Stomach (tissue), 4 donors: ENCODE measurements around the gene GLIS2.

Experiments used
- EP300 ChIP-seq: sonication (generic); formaldehyde crosslinking; IDR thresholded peaks from one replicate; pipeline ENCODE4 v1.6.1; 2017; ENCODE audit warnings: antibody characterized with exemption
- POLR2AphosphoS5 ChIP-seq, 3 donors: sonication (generic); formaldehyde crosslinking; IDR thresholded peaks; one replicate each; pipeline ENCODE4 v1.6.1; 2016; ENCODE audit warnings: antibody characterized with exemption in 3 of 3
- TF ChIP-seq, protein P1 (sequence below), 7 experiments: fragments of 450-650 bp in 4 of 7; fragments of 200-600 bp in 3 of 7; sonication (generic) in 3 of 7; IDR thresholded peaks; one replicate each; pipeline ENCODE4 v1.5.1; 2016 to 2019; ENCODE audit warnings: antibody characterized with exemption in 7 of 7, control low read depth in 2 of 7, mild to moderate bottlenecking in 1 of 7

DNA sequence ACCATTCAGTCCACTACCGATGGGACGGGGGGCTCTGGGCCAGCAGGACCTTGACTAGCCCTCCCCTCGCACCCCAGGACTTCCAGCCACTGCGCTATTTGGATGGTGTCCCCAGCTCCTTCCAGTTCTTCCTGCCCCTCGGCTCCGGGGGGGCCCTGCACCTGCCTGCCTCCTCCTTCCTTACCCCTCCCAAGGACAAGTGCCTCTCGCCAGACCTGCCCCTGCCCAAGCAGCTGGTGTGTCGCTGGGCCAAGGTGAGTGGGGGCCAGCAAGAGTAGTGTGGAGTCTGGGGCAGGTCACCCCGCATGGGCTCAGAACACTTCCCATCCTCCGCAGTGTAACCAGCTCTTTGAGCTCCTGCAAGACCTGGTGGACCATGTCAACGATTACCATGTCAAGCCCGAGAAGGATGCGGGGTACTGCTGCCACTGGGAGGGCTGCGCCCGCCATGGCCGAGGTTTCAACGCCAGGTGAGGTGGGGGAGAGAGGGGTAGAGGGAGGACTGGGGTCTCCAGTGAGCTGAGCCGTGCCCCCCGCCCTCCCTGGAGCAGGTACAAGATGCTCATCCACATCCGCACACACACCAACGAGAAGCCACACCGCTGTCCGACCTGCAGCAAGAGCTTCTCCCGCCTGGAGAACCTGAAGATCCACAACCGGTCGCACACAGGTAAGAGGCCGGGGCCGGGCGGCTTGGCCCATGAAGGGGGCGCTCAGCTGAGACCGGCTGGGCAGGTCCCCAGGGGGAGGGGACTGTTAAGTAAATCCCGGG, 19.0 kb downstream of the GLIS2 start:
- TF ChIP-seq POLR2AphosphoS5 (IDR thresholded peaks at IDR 0.05) (no peak), EP300 (no peak)
- TF ChIP-seq, protein P1, sequence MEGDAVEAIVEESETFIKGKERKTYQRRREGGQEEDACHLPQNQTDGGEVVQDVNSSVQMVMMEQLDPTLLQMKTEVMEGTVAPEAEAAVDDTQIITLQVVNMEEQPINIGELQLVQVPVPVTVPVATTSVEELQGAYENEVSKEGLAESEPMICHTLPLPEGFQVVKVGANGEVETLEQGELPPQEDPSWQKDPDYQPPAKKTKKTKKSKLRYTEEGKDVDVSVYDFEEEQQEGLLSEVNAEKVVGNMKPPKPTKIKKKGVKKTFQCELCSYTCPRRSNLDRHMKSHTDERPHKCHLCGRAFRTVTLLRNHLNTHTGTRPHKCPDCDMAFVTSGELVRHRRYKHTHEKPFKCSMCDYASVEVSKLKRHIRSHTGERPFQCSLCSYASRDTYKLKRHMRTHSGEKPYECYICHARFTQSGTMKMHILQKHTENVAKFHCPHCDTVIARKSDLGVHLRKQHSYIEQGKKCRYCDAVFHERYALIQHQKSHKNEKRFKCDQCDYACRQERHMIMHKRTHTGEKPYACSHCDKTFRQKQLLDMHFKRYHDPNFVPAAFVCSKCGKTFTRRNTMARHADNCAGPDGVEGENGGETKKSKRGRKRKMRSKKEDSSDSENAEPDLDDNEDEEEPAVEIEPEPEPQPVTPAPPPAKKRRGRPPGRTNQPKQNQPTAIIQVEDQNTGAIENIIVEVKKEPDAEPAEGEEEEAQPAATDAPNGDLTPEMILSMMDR (IDR thresholded peaks at IDR 0.05), result no peak
